Gastroesophageal sphincter (tissue), 4 donors: ENCODE results near the gene ARFGEF3. TPM values are rescaled to one million over a fixed set of nuclear protein-coding genes. Genes with fewer than 3 reads are reported as not detected.

ENCODE experiments used
- ATAC-seq: fragments of 150-250 bp; one replicate; pipeline ENCODE4 v1.9.1; 2016; ENCODE audit warnings: mild to moderate bottlenecking, moderate library complexity
- H3K27ac ChIP-seq, 4 donors: fragments of 200-600 bp; sonication (generic) in 3 of 4; 1 replicate in 3 of 4; 2 replicates in 1 of 4; pipeline ENCODE4 v1.5.1; 2016 to 2019
- H3K27me3 ChIP-seq: fragments of 200-600 bp; sonication (generic); one replicate; pipeline ENCODE4 v1.5.1; 2019
- H3K36me3 ChIP-seq, 2 donors: fragments of 200-600 bp; sonication (generic); one replicate each; pipeline ENCODE4 v1.5.1; 2019; ENCODE audit warnings: control low read depth in 1 of 2
- H3K4me1 ChIP-seq, 3 donors: fragments of 200-600 bp; sonication (generic); 1 replicate in 2 of 3; 2 replicates in 1 of 3; pipeline ENCODE4 v1.5.1; 2016 to 2019; ENCODE audit warnings: control low read depth in 2 of 3
- H3K4me3 ChIP-seq, 2 donors: fragments of 200-600 bp; sonication (generic); one replicate each; pipeline ENCODE4 v1.5.1; 2019; ENCODE audit warnings: mild to moderate bottlenecking in 1 of 2, moderate library complexity in 1 of 2
- H3K9me3 ChIP-seq, 3 donors: fragments of 200-600 bp; sonication (generic); one replicate each; pipeline ENCODE4 v1.5.1; 2017 to 2019; ENCODE audit warnings: control low read depth in 2 of 3
- EP300 ChIP-seq: sonication (generic); formaldehyde crosslinking; IDR thresholded peaks from one replicate; pipeline ENCODE4 v1.6.1; 2017; ENCODE audit warnings: antibody characterized with exemption, mild to moderate bottlenecking
- POLR2A ChIP-seq, 2 donors: fragments of 450-650 bp; IDR thresholded peaks; one replicate each; pipeline ENCODE4 v1.6.1; 2017; ENCODE audit warnings: antibody characterized with exemption in 2 of 2, mild to moderate bottlenecking in 2 of 2, moderate library complexity in 1 of 2
- POLR2AphosphoS5 ChIP-seq: sonication (generic); formaldehyde crosslinking; IDR thresholded peaks from one replicate; pipeline ENCODE4 v1.6.1; 2017; ENCODE audit warnings: antibody characterized with exemption
- WGBS, 2 donors: methylation state at CpG; one replicate each; pipeline ENCODE4 v1.1.5; 2018; ENCODE audit warnings: low coverage in 1 of 2; 5-methylcytosine and 5-hydroxymethylcytosine counted together
- total RNA-seq, 4 donors: library from RNA; depleted of rRNA; stranded (reverse); fragments of >200 nt; gene quantifications; one replicate each; pipeline ENCODE4 v1.1.0, GENCODE V29; 2016
- TF ChIP-seq, protein P1 (sequence below), 4 experiments: fragments of 200-600 bp in 2 of 4; fragments of 450-650 bp in 2 of 4; sonication (generic) in 1 of 4; IDR thresholded peaks; one replicate each; pipeline ENCODE4 v1.5.1; 2017 to 2019; ENCODE audit warnings: antibody characterized with exemption in 4 of 4, mild to moderate bottlenecking in 2 of 4, moderate library complexity in 2 of 4

ARFGEF3 gene
- total RNA-seq, 4 donors from 2014 or later: 0.47 to 4.2 (median 1.8) TPM

- ATAC-seq: no peak
- Histone ChIP-seq H3K4me1 (no peaks in the 10 kb centered on the region), H3K27me3 (no peaks in the 10 kb centered on the region), H3K36me3 (no peaks in the 10 kb centered on the region), H3K27ac (no peak overlapping the region), H3K9me3 (no peaks in the 10 kb centered on the region), H3K4me3 (no peak overlapping the region)
- 86 to 87% methylated on average over 2 to 4 of the region's 4 CpGs for WGBS, 2 donors
- TF ChIP-seq POLR2AphosphoS5 (no peak), EP300 (no peak)
Observed at GRCh38 chr6:138250053-138250452, 88.3 kb downstream of the ARFGEF3 start.

GRCh38 chr6:138250513-138251247, 88.9 kb downstream of the ARFGEF3 start:
- Histone ChIP-seq H3K4me3 (peak overlapping the region in 1 of 2 donors; percentile 14), H3K27ac (peak overlapping the region in 1 of 4 donors; percentile 16)

DNA sequence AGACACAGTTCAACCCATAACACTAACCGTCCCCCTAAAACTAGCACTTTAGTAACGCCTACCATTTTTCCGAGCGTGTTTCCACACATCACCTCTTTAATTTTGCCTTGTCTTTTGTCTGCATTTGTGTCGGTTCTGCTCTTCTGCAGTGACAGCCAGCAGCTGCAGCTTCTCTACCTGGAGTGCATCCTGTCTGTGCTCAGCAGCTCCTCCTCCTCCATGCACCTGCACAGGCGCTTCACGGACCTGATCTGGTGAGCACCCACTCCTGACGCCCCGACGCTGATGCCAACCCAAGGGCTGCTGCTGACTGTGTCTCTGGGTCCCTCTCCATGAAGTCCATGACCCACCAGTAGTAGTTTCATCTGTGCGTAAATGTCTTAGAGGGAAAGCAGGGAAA, 92.0 kb downstream of the ARFGEF3 start:
- H3K4me1 ChIP-seq: no peaks in the 10 kb centered on the region
- no peak overlapping the region for H3K4me3 ChIP-seq
- TF ChIP-seq POLR2AphosphoS5 (no peak), POLR2A (IDR thresholded peaks at IDR 0.05) (no peak), EP300 (no peak)
- TF ChIP-seq, protein P1, sequence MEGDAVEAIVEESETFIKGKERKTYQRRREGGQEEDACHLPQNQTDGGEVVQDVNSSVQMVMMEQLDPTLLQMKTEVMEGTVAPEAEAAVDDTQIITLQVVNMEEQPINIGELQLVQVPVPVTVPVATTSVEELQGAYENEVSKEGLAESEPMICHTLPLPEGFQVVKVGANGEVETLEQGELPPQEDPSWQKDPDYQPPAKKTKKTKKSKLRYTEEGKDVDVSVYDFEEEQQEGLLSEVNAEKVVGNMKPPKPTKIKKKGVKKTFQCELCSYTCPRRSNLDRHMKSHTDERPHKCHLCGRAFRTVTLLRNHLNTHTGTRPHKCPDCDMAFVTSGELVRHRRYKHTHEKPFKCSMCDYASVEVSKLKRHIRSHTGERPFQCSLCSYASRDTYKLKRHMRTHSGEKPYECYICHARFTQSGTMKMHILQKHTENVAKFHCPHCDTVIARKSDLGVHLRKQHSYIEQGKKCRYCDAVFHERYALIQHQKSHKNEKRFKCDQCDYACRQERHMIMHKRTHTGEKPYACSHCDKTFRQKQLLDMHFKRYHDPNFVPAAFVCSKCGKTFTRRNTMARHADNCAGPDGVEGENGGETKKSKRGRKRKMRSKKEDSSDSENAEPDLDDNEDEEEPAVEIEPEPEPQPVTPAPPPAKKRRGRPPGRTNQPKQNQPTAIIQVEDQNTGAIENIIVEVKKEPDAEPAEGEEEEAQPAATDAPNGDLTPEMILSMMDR (IDR thresholded peaks at IDR 0.05): no peak
- no peak overlapping the region for H3K27ac ChIP-seq
- 91 to 93% methylated on average over 5 to 8 of the region's 11 CpGs for WGBS, 2 donors
- H3K9me3 ChIP-seq: no peaks in the 10 kb centered on the region
- ATAC-seq: no peak
- no peaks in the 10 kb centered on the region for H3K36me3 ChIP-seq
- no peaks in the 10 kb centered on the region for H3K27me3 ChIP-seq

More at GRCh38 chr6:138250513-138251247, 88.9 kb downstream of the ARFGEF3 start:
- Histone ChIP-seq H3K4me1 (no peaks in the 10 kb centered on the region), H3K9me3 (no peaks in the 10 kb centered on the region), H3K27me3 (no peaks in the 10 kb centered on the region), H3K36me3 (no peaks in the 10 kb centered on the region)
- 25 to 44% methylated on average over 11 to 12 of the region's 16 CpGs for WGBS, 2 donors
- ATAC-seq: no peak
- peak; percentile 6 for TF ChIP-seq POLR2AphosphoS5
- TF ChIP-seq, protein P1 (IDR thresholded peaks at IDR 0.05): no peak

DNA sequence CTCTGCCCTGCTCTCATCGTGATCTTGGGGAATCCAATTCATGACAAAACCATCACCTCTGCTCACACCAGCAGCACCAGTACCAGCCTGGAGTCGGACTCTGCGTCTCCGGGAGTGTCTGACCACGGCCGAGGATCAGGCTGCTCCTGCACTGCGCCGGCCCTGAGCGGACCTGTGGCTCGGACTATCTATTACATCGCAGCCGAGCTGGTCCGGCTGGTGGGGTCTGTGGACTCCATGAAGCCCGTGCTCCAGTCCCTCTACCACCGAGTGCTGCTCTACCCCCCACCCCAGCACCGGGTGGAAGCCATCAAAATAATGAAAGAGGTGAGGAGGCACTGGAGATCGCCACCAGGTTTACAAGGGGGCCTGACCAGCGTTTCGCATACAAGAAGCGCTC, 93.7 kb downstream of the ARFGEF3 start:
- Histone ChIP-seq H3K27ac (no peak overlapping the region), H3K4me1 (no peaks in the 10 kb centered on the region), H3K27me3 (no peaks in the 10 kb centered on the region), H3K9me3 (no peaks in the 10 kb centered on the region), H3K4me3 (no peak overlapping the region), H3K36me3 (no peaks in the 10 kb centered on the region)
- WGBS, 2 donors: 87 to 90% methylated on average over 5 to 8 of the region's 20 CpGs
- no peak for TF ChIP-seq POLR2A (IDR thresholded peaks at IDR 0.05)
- no peak for TF ChIP-seq POLR2AphosphoS5
- TF ChIP-seq, protein P1 (IDR thresholded peaks at IDR 0.05): no peak
- TF ChIP-seq EP300: no peak
- no peak for ATAC-seq

- WGBS, 2 donors: 100% methylated on average over 1 of the region's 1 CpG
Observed at GRCh38 chr6:138257638-138258040, 95.9 kb downstream of the ARFGEF3 start.

More at GRCh38 chr6:138257638-138258040, 95.9 kb downstream of the ARFGEF3 start:
- Histone ChIP-seq H3K36me3 (no peaks in the 10 kb centered on the region), H3K4me1 (no peaks in the 10 kb centered on the region), H3K9me3 (no peaks in the 10 kb centered on the region), H3K4me3 (no peak overlapping the region), H3K27ac (no peak overlapping the region), H3K27me3 (no peaks in the 10 kb centered on the region)
- no peak for ATAC-seq
- TF ChIP-seq, protein P1 (IDR thresholded peaks at IDR 0.05): no peak
- TF ChIP-seq POLR2A (IDR thresholded peaks at IDR 0.05): no peak
- no peak for TF ChIP-seq EP300
- no peak for TF ChIP-seq POLR2AphosphoS5
